Psoas muscle (tissue), 8 donors: ENCODE measurements around the gene HAND1. TPM values are rescaled to one million over a fixed set of nuclear protein-coding genes. Genes with fewer than 3 reads are reported as not detected.

Source experiments
- ATAC-seq, 4 donors: fragments of 200-7000 bp; cut with Tn5 transposase; one replicate each; pipeline ENCODE4 v1.9.1; 2020; ENCODE audit warnings: moderate library complexity in 3 of 4, mild to moderate bottlenecking in 2 of 4
- DNase-seq, 2 donors: peaks; one replicate each; pipeline ENCODE4 v3.0.0-alpha.2; 2020
- H3K27ac ChIP-seq: fragments of 200-600 bp; one replicate; pipeline ENCODE4 v1.8.0; 2022
- H3K27me3 ChIP-seq, 3 donors: fragments of 200-600 bp in 1 of 3; one replicate each; pipeline versions ENCODE4 v1.6.1 to v1.8.0; 2013 to 2022; ENCODE audit warnings: low read length in 2 of 3, mild to moderate bottlenecking in 2 of 3, moderate library complexity in 1 of 3; ENCODE audit not compliant: insufficient read depth in 3 of 3
- H3K36me3 ChIP-seq, 2 donors: fragments of 200-600 bp in 1 of 2; one replicate each; pipeline versions ENCODE4 v1.6.1 to v1.8.0; 2013 to 2022; ENCODE audit warnings: low read depth in 1 of 2, mild to moderate bottlenecking in 1 of 2, moderate library complexity in 1 of 2; ENCODE audit not compliant: insufficient read depth in 1 of 2
- H3K4me1 ChIP-seq: fragments of 200-600 bp; one replicate; pipeline ENCODE4 v1.8.0; 2022
- H3K4me3 ChIP-seq: fragments of 200-600 bp; one replicate; pipeline ENCODE4 v1.8.0; 2022; ENCODE audit warnings: mild to moderate bottlenecking
- H3K9me3 ChIP-seq: fragments of 200-600 bp; one replicate; pipeline ENCODE4 v1.8.0; 2022
- CTCF ChIP-seq: fragments of 200-600 bp; IDR thresholded peaks from one replicate; pipeline ENCODE4 v1.8.0; 2022; ENCODE audit warnings: antibody characterized with exemption
- WGBS, 3 donors: extraction: QIAGEN DNeasy Blood & Tissue Kit; methylation state at CpG; one replicate each; pipeline versions ENCODE4 v1.1.6 to v1.1.7; 2013; 5-methylcytosine and 5-hydroxymethylcytosine counted together
- intact Hi-C, 2 donors: fragments of 100-400 bp; cut with DNase I; formaldehyde crosslinking; loops; one replicate each; pipeline versions ENCODE4 v1.11.0 to v1.14.2; 2022
- polyA plus RNA-seq, 3 donors: library from polyadenylated mRNA; stranded (reverse); fragments of 200-250 nt; gene quantifications; one replicate each; pipeline ENCODE4 v1.2.3, GENCODE V29; 2013
- total RNA-seq, 4 donors: library from RNA; stranded (reverse); fragmentation: NEBNext Ultra II Directional in 2 of 4; extraction: Animal tissue kit (Norgen Biotek cat#: 25700) in 2 of 4; gene quantifications; one replicate each; pipeline versions ENCODE4 v1.2.1 to v1.2.4, GENCODE V29; 2021 to 2023
- donor health status: healthy with polysubstance abuse.
- donor health status: DM: no; HTN: no; CAD: no; lungs with moderate emphysema.
- donor health status: Bipolar disorder and iron deficiency.
- donor health status: healthy.
- donor health status: DM: yes; HTN: yes; CAD: no.
- donor health status: DM: no; HTN: no; CAD: no.
- donor health status: DM: no; HTN: no; CAD: no.
- donor health status: DM: yes; HTN: yes; CAD: no.

HAND1 gene
- total and polyA plus RNA-seq, 7 donors, result not detected

DNA sequence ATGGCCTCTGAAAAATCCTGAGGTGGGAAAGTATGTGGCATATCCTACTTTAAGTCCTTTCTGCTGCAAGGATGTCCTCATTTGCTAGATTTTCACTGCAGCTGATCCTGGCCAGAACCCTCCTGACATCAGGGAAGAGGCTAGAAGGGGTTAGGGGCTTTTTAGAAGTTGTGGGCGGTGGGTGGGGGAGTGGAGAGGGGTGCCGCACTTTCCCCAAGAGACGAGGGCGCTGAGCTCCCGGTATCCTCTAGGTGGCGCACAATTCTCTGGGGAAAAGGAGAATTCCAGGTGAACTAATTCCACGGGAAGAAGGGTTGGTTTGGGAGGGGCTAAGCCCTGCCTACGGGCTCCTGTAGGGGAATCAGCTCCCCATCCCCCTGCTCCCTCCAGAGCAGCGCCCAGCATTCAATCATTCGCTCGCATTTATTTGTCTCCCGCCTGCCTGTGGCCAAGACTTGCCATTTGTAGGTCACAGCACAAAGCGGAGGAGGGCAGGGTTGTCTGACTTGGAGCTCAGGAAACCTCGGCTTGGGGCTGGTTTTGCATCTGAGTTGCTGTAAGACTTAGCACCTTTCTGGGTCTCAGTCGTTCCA, 42.9 kb upstream of the HAND1 start:
- no peak overlapping the region for H3K27ac ChIP-seq
- H3K36me3 ChIP-seq, result no peaks in the 10 kb centered on the region
- WGBS, 3 donors, result 12 to 16% (median 15%) methylated on average over 15 of the region's 15 CpGs
- DNase-seq (no peak), ATAC-seq (no peak)
- no peaks in the 10 kb centered on the region for H3K9me3 ChIP-seq
- peak; percentile 46 for TF ChIP-seq CTCF
- H3K27me3 ChIP-seq, result peaks cover 0 to 4% (median 3%) of the 10 kb centered on the region in 3 donors
- H3K4me3 ChIP-seq, result no peak overlapping the region
- peaks cover 13% of the 10 kb centered on the region for H3K4me1 ChIP-seq
- intact Hi-C loops, result loop anchor here in 1 of 2 donors (5.0 kb wide), 1 partner anchor 86 kb away; no protein-coding TSS in a partner anchor

GRCh38 chr5:154519359-154519758, 41.3 kb upstream of the HAND1 start:
- no peaks in the 10 kb centered on the region for H3K36me3 ChIP-seq
- no peak overlapping the region for H3K4me3 ChIP-seq
- H3K9me3 ChIP-seq, result no peaks in the 10 kb centered on the region
- WGBS, 3 donors, result 81 to 90% (median 87%) methylated on average over 2 of the region's 2 CpGs
- DNase-seq (no peak), ATAC-seq (no peak)
- TF ChIP-seq CTCF, result no peak
- no peak overlapping the region for H3K27ac ChIP-seq
- peaks cover 0 to 4% (median 3%) of the 10 kb centered on the region in 3 donors for H3K27me3 ChIP-seq
- H3K4me1 ChIP-seq, result peaks cover 13% of the 10 kb centered on the region
- intact Hi-C loops, result loop anchor here in 1 of 2 donors (10.0 kb wide), 1 partner anchor 85 kb away; no protein-coding TSS in a partner anchor

DNA sequence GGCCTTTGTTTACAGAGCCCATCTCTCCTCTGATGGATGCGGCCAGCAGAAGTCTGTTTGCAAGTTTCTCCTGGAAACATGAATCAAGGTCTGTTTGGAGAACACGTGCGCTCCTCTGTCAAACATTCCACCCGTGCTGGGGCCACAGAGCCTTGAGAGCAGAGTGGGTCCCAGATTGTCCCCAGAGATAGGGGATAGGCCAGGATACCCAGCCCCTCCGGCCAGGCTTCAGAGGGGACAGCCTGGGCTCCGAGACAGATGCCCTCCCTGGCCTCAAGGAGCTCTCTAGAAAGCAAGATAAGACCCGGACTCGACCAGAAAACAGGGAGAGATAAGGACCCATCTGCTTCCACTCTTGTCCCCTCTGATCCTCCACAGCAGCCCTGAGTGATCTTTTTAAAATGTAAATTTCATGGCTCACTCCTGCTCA, 40.4 kb upstream of the HAND1 start:
- TF ChIP-seq CTCF, result no peak
- H3K4me3 ChIP-seq, result no peak overlapping the region
- intact Hi-C loops, result loop anchor here in 1 of 2 donors (10.0 kb wide), 1 partner anchor 86 kb away; no protein-coding TSS in a partner anchor

DNA sequence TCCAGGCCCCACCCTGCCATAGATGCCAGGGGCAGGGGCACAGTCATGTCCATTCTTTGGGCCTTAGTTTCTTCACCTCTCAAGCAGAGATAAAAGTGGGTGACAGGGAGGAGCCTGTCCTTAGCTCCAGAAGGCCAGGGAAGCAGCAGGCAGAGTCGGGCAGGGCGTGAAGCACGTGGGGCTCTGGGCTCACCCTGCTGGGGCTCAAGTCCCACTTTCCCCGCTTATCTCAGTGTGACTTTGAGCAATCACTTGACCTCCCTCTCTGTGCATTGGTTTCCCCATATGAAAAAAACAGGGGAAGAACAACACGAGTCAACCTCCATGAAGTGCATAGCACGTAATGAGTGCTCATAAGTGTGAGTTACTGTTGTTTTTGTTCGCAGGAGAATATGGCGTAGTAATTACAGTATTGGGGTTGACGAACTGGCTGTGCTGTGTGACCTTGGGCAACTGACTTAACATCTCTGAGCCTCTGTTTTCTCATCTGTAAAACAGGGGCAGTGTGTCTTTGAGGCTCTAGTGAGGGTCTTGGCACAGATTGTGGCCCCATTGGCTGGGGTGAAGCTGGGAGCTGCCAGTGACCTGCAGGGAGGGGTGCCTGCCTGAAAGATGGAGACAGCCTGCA, 39.9 kb upstream of the HAND1 start:
- ATAC-seq (no peak), DNase-seq (no peak)
- intact Hi-C loops, result loop anchor here in 1 of 2 donors (10.0 kb wide), 1 partner anchor 87 kb away; no protein-coding TSS in a partner anchor
- peaks cover 4% of the 10 kb centered on the region for H3K4me1 ChIP-seq
- H3K27me3 ChIP-seq, result peaks cover 0 to 7% (median 4%) of the 10 kb centered on the region in 3 donors
- no peak overlapping the region for H3K27ac ChIP-seq
- TF ChIP-seq CTCF, result no peak
- no peaks in the 10 kb centered on the region for H3K9me3 ChIP-seq
- 84 to 86% (median 84%) methylated on average over 9 of the region's 9 CpGs for WGBS, 3 donors
- no peak overlapping the region for H3K4me3 ChIP-seq
- no peaks in the 10 kb centered on the region for H3K36me3 ChIP-seq

More for the DNA sequence above, 40.4 kb upstream of the HAND1 start:
- DNase-seq (no peak), ATAC-seq (no peak)
- no peak overlapping the region for H3K27ac ChIP-seq
- H3K9me3 ChIP-seq, result no peaks in the 10 kb centered on the region
- peaks cover 0 to 7% (median 4%) of the 10 kb centered on the region in 3 donors for H3K27me3 ChIP-seq
- WGBS, 3 donors, result 67 to 73% (median 70%) methylated on average over 8 of the region's 8 CpGs
- peaks cover 9% of the 10 kb centered on the region for H3K4me1 ChIP-seq
- H3K36me3 ChIP-seq, result no peaks in the 10 kb centered on the region
